Activated naive CD4-positive, alpha-beta T cell treated with anti-CD3 and anti-CD28 coated beads, Interleukin-2, amount 50 U/mL, for 72 hours (primary cell): Measurements from ENCODE around the gene UTP25. TPM values are rescaled to one million over a fixed set of nuclear protein-coding genes. Genes with fewer than 3 reads are reported as not detected.
A peak's percentile ranks its signal among the peaks of the same experiment; 100 is the strongest.

ENCODE experiments used
- ATAC-seq, 2 donors: fragments of 150-1000 bp; cut with Tn5 transposase; 2 replicates each; pipeline ENCODE4 v1.10.0; 2021; ENCODE audit warnings: mild to moderate bottlenecking in 2 of 2, moderate library complexity in 2 of 2
- DNase-seq, 2 donors: peaks; one replicate each; pipeline ENCODE4 v3.0.0; 2021 to 2022; ENCODE audit warnings: low spot score in 2 of 2
- H3K27ac Mint-ChIP-seq, 2 donors: one replicate each; pipeline ENCODE4 v1.8.0; 2022; ENCODE audit warnings: mild to moderate bottlenecking in 2 of 2, mixed read lengths in 2 of 2
- H3K36me3 Mint-ChIP-seq, 2 donors: one replicate each; pipeline ENCODE4 v1.8.0; 2022; ENCODE audit warnings: mixed read lengths in 2 of 2
- H3K9me3 Mint-ChIP-seq, 2 donors: one replicate each; pipeline ENCODE4 v1.8.0; 2022; ENCODE audit warnings: mixed read lengths in 2 of 2
- total RNA-seq, 2 donors: library from RNA; stranded (reverse); gene quantifications; one replicate each; pipeline ENCODE4 v1.2.3, GENCODE V29; 2022

The UTP25 gene
- total RNA-seq, 2 donors from 2014 or later = 11.3 to 11.4 TPM

GRCh38 chr1:209822706-209823105, 5.1 kb upstream of the UTP25 start:
- DNase-seq (no peak), ATAC-seq (no peak)
- H3K27ac Mint-ChIP-seq = peak overlapping the region; percentile 17 to 46
- peaks cover 0 to 4% of the 10 kb centered on the region in 2 donors for H3K36me3 Mint-ChIP-seq
- no peaks in the 10 kb centered on the region for H3K9me3 Mint-ChIP-seq

- Mint-ChIP-seq H3K27ac (peak overlapping the region; percentile 17 to 46), H3K9me3 (no peaks in the 10 kb centered on the region), H3K36me3 (peaks cover 0 to 9% of the 10 kb centered on the region in 2 donors)
- no peak for DNase-seq
- ATAC-seq = peak; percentile 21 to 33
These were observed 4.4 kb upstream of the UTP25 start for GRCh38 chr1:209823143-209824041.

- Mint-ChIP-seq H3K36me3 (peaks cover 8 to 21% of the 10 kb centered on the region in 2 donors), H3K27ac (peak overlapping the region in 1 of 2 donors; percentile 93), H3K9me3 (no peaks in the 10 kb centered on the region)
- DNase-seq (no peak), ATAC-seq (no peak)
These were observed 2.0 kb upstream of the UTP25 start for GRCh38 chr1:209825591-209826434.

GRCh38 chr1:209829716-209830115, 1.9 kb downstream of the UTP25 start:
- Mint-ChIP-seq H3K36me3 (peaks cover 32 to 51% of the 10 kb centered on the region in 2 donors), H3K9me3 (no peaks in the 10 kb centered on the region), H3K27ac (peak overlapping the region; percentile 93 to 96)
- ATAC-seq (no peak), DNase-seq (no peak)

GRCh38 chr1:209830722-209831121, 3.0 kb downstream of the UTP25 start:
- no peak for ATAC-seq
- peak overlapping the region in 1 of 2 donors; percentile 93 for H3K27ac Mint-ChIP-seq

GRCh38 chr1:209831615-209832014, 3.8 kb downstream of the UTP25 start:
- ATAC-seq (no peak), DNase-seq (no peak)
- H3K36me3 Mint-ChIP-seq = peaks cover 34 to 64% of the 10 kb centered on the region in 2 donors
- no peak overlapping the region for H3K27ac Mint-ChIP-seq
- no peaks in the 10 kb centered on the region for H3K9me3 Mint-ChIP-seq

More at GRCh38 chr1:209830722-209831121, 3.0 kb downstream of the UTP25 start:
- DNase-seq = no peak
- H3K9me3 Mint-ChIP-seq = no peaks in the 10 kb centered on the region
- peaks cover 32 to 56% of the 10 kb centered on the region in 2 donors for H3K36me3 Mint-ChIP-seq

- DNase-seq (peak in 1 of 2 donors; percentile 25), ATAC-seq (peak; percentile 57 to 82)
- Mint-ChIP-seq H3K9me3 (no peaks in the 10 kb centered on the region), H3K27ac (peak overlapping the region in 1 of 2 donors; percentile 24), H3K36me3 (peaks cover 48 to 60% of the 10 kb centered on the region in 2 donors)
These were observed 8.1 kb downstream of the UTP25 start for GRCh38 chr1:209835782-209836298.

- Mint-ChIP-seq H3K9me3 (no peaks in the 10 kb centered on the region), H3K36me3 (peaks cover 43 to 64% of the 10 kb centered on the region in 2 donors), H3K27ac (no peak overlapping the region)
These were observed 9.9 kb downstream of the UTP25 start for GRCh38 chr1:209837671-209838070.

GRCh38 chr1:209838537-209838936, 10.8 kb downstream of the UTP25 start:
- no peak for DNase-seq
- Mint-ChIP-seq H3K9me3 (no peaks in the 10 kb centered on the region), H3K36me3 (peaks cover 39 to 56% of the 10 kb centered on the region in 2 donors), H3K27ac (peak overlapping the region in 1 of 2 donors; percentile 88)
- ATAC-seq = no peak

More at GRCh38 chr1:209837671-209838070, 9.9 kb downstream of the UTP25 start:
- no peak for DNase-seq
- no peak for ATAC-seq

GRCh38 chr1:209839875-209840546, 12.2 kb downstream of the UTP25 start:
- DNase-seq (no peak), ATAC-seq (peak; percentile 66 to 86)
- peaks cover 29 to 44% of the 10 kb centered on the region in 2 donors for H3K36me3 Mint-ChIP-seq
- peak overlapping the region; percentile 50 to 88 for H3K27ac Mint-ChIP-seq
- H3K9me3 Mint-ChIP-seq = no peaks in the 10 kb centered on the region

GRCh38 chr1:209840611-209841010, 12.8 kb downstream of the UTP25 start:
- H3K36me3 Mint-ChIP-seq = peaks cover 29 to 46% of the 10 kb centered on the region in 2 donors
- H3K9me3 Mint-ChIP-seq = no peaks in the 10 kb centered on the region
- ATAC-seq (no peak), DNase-seq (no peak)
- H3K27ac Mint-ChIP-seq = peak overlapping the region in 1 of 2 donors; percentile 88

GRCh38 chr1:209844695-209845407, 17.1 kb downstream of the UTP25 start:
- ATAC-seq (no peak), DNase-seq (no peak)
- no peaks in the 10 kb centered on the region for H3K9me3 Mint-ChIP-seq
- no peak overlapping the region for H3K27ac Mint-ChIP-seq
- peaks cover 20 to 38% of the 10 kb centered on the region in 2 donors for H3K36me3 Mint-ChIP-seq

GRCh38 chr1:209845408-209845725, 17.6 kb downstream of the UTP25 start:
- Mint-ChIP-seq H3K9me3 (no peaks in the 10 kb centered on the region), H3K36me3 (peaks cover 15 to 33% of the 10 kb centered on the region in 2 donors), H3K27ac (no peak overlapping the region)
- DNase-seq = no peak
- ATAC-seq = no peak

GRCh38 chr1:209849388-209849787, 21.6 kb downstream of the UTP25 start:
- H3K27ac Mint-ChIP-seq = peak overlapping the region; percentile 4 to 7
- DNase-seq (no peak), ATAC-seq (no peak)
- peaks cover 11 to 21% of the 10 kb centered on the region in 2 donors for H3K36me3 Mint-ChIP-seq
- H3K9me3 Mint-ChIP-seq = no peaks in the 10 kb centered on the region

GRCh38 chr1:209850342-209850979, 22.7 kb downstream of the UTP25 start:
- no peak for ATAC-seq
- Mint-ChIP-seq H3K27ac (peak overlapping the region in 1 of 2 donors; percentile 4), H3K9me3 (no peaks in the 10 kb centered on the region), H3K36me3 (peaks cover 14 to 16% of the 10 kb centered on the region in 2 donors)
- no peak for DNase-seq
